GM10847 (cell line): ENCODE results near the gene SEC14L1.

Source experiments
- POLR2A ChIP-seq: IDR thresholded peaks from 2 replicates; pipeline ENCODE4 v1.6.1; 2011; ENCODE audit not compliant: insufficient read length; ENCODE audit errors: extremely low read depth

SEC14L1 gene

GRCh38 chr17:77264617-77265230 is 124.0 kb downstream of the SEC14L1 start:
- TF ChIP-seq POLR2A = no peak

- no peak for TF ChIP-seq POLR2A
Observed at GRCh38 chr17:77266213-77266612, 125.4 kb downstream of the SEC14L1 start.
